DOHH2 (cell line): ENCODE results near the gene FAM174B.

Source experiments
- H3F3A ChIP-seq: fragments of 200-600 bp; sonication (generic), shearing (Covaris generic); 2 replicates; pipeline ENCODE4 v1.6.0; 2016; ENCODE audit warnings: antibody characterized with exemption, mild to moderate bottlenecking; ENCODE audit not compliant: control insufficient read depth, insufficient read depth
- H3K27ac ChIP-seq: fragments of 200-600 bp; sonication (generic); 2 replicates; pipeline ENCODE4 v1.5.1; 2014; ENCODE audit warnings: low read depth, mild to moderate bottlenecking, low read length, moderate library complexity
- H3K27me3 ChIP-seq: fragments of 200-600 bp; sonication (generic); 2 replicates; pipeline ENCODE4 v1.6.1; 2014; ENCODE audit warnings: mild to moderate bottlenecking, low read length, mixed read lengths; ENCODE audit not compliant: control insufficient read depth
- H3K36me3 ChIP-seq: fragments of 200-600 bp; sonication (generic); 2 replicates; pipeline ENCODE4 v1.6.1; 2014; ENCODE audit warnings: mild to moderate bottlenecking, low read length, moderate library complexity, mixed read lengths; ENCODE audit not compliant: control insufficient read depth
- H3K4me1 ChIP-seq: fragments of 200-600 bp; sonication (generic); 2 replicates; pipeline ENCODE4 v1.6.1; 2014; ENCODE audit warnings: mild to moderate bottlenecking, low read length, mixed read lengths; ENCODE audit not compliant: control insufficient read depth
- H3K4me2 ChIP-seq: fragments of 200-600 bp; sonication (generic); 2 replicates; pipeline ENCODE4 v1.6.0; 2014; ENCODE audit warnings: mild to moderate bottlenecking, low read length, moderate library complexity
- H3K4me3 ChIP-seq: fragments of 200-600 bp; sonication (generic); 2 replicates; pipeline ENCODE4 v1.5.1; 2014; ENCODE audit warnings: mild to moderate bottlenecking, low read length, mixed read lengths
- H3K79me2 ChIP-seq: fragments of 200-600 bp; sonication (generic); 2 replicates; pipeline ENCODE4 v1.6.1; 2014; ENCODE audit warnings: mild to moderate bottlenecking, low read length, mixed read lengths; ENCODE audit not compliant: control insufficient read depth
- H3K9me2 ChIP-seq: fragments of 200-600 bp; sonication (generic); replicated peaks from 2 replicates; pipeline ENCODE4 v1.6.1; 2014; ENCODE audit warnings: mild to moderate bottlenecking, low read length, mixed read lengths; ENCODE audit not compliant: control insufficient read depth
- H3K9me3 ChIP-seq: fragments of 200-600 bp; sonication (generic); 2 replicates; pipeline ENCODE4 v1.6.1; 2014; ENCODE audit warnings: antibody characterized with exemption, low read length, mixed read lengths; ENCODE audit not compliant: control insufficient read depth, insufficient read depth
- H4K20me1 ChIP-seq: fragments of 200-600 bp; sonication (generic); 2 replicates; pipeline ENCODE4 v1.6.0; 2014; ENCODE audit warnings: low read depth, mild to moderate bottlenecking, antibody characterized with exemption, low read length, moderate library complexity; ENCODE audit not compliant: control insufficient read depth, insufficient read depth
- EZH2phosphoT487 ChIP-seq: fragments of 200-600 bp; sonication (generic); IDR thresholded peaks from 2 replicates; pipeline ENCODE4 v1.6.1; 2017; ENCODE audit warnings: borderline replicate concordance, mild to moderate bottlenecking, antibody characterized with exemption, low read length, moderate library complexity, mixed read lengths
- TF ChIP-seq, protein P1 (sequence below): fragments of 200-600 bp; sonication (generic); IDR thresholded peaks from one replicate; pipeline ENCODE4 v1.5.1; 2014; ENCODE audit warnings: antibody characterized with exemption, mild to moderate bottlenecking, low read depth, low read length; ENCODE audit not compliant: poor library complexity, severe bottlenecking

The FAM174B gene

DNA sequence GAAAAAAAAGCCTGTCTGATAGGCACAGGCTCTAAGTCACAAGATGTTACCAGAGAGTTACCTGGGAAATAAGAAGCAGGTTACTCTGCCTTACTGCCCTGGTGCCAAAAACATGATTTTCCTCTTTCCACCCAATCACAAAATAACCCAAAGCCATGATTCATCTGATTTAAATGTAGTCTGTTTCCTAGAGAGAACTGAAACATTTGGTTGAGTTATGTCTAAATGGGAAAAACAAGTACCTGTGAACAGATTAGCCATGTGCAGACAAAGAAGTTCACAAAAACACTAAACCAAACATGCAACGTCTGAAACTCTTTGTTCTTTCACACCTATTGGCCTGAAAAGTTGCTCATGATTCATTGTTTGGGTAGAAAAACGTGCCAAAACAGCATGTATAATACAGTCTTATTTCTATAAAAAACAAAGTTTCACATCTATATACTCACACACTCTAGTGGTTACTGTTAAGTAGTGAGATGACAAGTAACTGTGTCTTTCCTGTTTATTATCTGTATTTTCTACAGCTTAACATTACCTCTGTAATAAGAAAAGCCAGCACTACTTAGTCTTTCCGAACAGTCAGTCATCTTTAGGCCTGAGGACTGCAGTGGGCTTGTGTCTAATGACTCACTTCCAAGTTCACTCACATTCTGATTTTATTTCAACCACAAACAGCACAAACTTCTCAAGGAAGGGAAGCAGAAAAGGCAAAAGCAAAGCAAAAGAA, 30.2 kb downstream of the FAM174B start:
- H3K4me3 ChIP-seq, result no peak overlapping the region
- H3K27ac ChIP-seq, result no peak overlapping the region
- no peaks in the 10 kb centered on the region for H3F3A ChIP-seq
- no peak for TF ChIP-seq EZH2phosphoT487
- TF ChIP-seq, protein P1, sequence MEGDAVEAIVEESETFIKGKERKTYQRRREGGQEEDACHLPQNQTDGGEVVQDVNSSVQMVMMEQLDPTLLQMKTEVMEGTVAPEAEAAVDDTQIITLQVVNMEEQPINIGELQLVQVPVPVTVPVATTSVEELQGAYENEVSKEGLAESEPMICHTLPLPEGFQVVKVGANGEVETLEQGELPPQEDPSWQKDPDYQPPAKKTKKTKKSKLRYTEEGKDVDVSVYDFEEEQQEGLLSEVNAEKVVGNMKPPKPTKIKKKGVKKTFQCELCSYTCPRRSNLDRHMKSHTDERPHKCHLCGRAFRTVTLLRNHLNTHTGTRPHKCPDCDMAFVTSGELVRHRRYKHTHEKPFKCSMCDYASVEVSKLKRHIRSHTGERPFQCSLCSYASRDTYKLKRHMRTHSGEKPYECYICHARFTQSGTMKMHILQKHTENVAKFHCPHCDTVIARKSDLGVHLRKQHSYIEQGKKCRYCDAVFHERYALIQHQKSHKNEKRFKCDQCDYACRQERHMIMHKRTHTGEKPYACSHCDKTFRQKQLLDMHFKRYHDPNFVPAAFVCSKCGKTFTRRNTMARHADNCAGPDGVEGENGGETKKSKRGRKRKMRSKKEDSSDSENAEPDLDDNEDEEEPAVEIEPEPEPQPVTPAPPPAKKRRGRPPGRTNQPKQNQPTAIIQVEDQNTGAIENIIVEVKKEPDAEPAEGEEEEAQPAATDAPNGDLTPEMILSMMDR, result no peak
- H3K4me1 ChIP-seq, result no peaks in the 10 kb centered on the region
- H3K27me3 ChIP-seq, result 0 out of 2 replicates have a peak, but pooled peaks cover 5% of the 10 kb centered on the region
- no peaks in the 10 kb centered on the region for H3K36me3 ChIP-seq
- H3K9me2 ChIP-seq, result no peaks in the 10 kb centered on the region
- no peaks in the 10 kb centered on the region for H3K9me3 ChIP-seq
- H3K4me2 ChIP-seq, result no peak overlapping the region
- H3K79me2 ChIP-seq, result no peaks in the 10 kb centered on the region
- H4K20me1 ChIP-seq, result no peaks in the 10 kb centered on the region

DNA sequence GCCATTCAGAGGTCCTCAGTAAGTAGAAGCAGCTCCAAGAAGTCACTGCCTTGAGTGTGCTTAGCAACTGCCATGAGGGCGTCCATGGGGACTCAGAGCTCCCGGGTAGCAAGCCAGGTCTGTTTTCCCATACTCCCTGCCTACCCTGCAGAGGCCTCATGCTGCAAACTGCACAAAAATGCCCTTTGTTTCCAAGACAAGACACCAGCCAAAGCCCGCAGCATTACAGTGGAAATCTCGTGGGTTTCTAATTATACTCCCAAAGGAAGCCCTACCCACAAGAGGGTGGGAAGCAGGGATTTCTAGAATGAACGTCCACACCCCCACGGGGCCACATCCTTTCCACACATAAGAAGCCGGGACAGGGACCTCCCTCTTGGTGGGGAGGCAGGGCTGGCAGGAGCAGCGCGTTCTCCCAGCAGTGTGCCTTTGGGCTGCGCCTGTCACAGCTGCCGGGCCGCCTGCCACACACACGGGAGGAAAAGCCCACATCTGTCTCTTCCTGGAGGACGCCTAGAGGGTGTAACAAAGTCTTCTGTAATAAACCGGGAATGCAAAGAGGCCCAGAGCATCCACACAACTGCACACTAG, 31.1 kb downstream of the FAM174B start:
- H3K27me3 ChIP-seq, result 0 out of 2 replicates have a peak, but pooled peaks cover 5% of the 10 kb centered on the region
- no peaks in the 10 kb centered on the region for H3K4me1 ChIP-seq
- H3K9me3 ChIP-seq, result no peaks in the 10 kb centered on the region
- no peaks in the 10 kb centered on the region for H3F3A ChIP-seq
- H3K79me2 ChIP-seq, result no peaks in the 10 kb centered on the region
- no peak overlapping the region for H3K4me2 ChIP-seq
- H3K27ac ChIP-seq, result no peak overlapping the region
- H3K9me2 ChIP-seq, result no peaks in the 10 kb centered on the region
- H3K36me3 ChIP-seq, result no peaks in the 10 kb centered on the region
- no peak for TF ChIP-seq EZH2phosphoT487
- TF ChIP-seq, protein P1, result no peak
- H4K20me1 ChIP-seq, result no peaks in the 10 kb centered on the region
- H3K4me3 ChIP-seq, result no peak overlapping the region

DNA sequence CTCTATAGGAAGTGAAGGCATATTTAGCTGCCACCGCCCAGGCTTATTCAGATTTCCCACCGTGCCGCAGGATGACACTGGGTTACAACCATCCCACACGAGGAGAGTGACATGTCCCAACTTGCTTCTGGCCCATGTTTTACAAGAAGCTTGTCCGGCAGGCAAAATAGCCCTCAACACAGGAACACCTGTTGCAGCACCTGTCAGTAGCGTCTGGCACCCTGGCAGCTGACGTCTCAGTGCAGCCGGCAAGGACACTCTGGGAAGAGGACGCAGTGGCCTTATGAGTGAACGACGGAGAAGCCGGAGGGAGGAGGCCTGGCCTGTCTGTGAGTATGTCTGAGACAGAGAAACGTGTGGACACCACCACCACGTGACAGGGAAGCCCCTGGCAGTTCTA, 32.1 kb downstream of the FAM174B start:
- Histone ChIP-seq H3K79me2 (no peaks in the 10 kb centered on the region), H3F3A (no peaks in the 10 kb centered on the region), H3K9me3 (no peaks in the 10 kb centered on the region), H3K36me3 (no peaks in the 10 kb centered on the region), H3K27ac (no peak overlapping the region), H3K4me2 (no peak overlapping the region), H3K4me1 (no peaks in the 10 kb centered on the region), H3K4me3 (no peak overlapping the region), H3K9me2 (no peaks in the 10 kb centered on the region), H3K27me3 (0 out of 2 replicates have a peak, but pooled peaks cover 5% of the 10 kb centered on the region), H4K20me1 (no peaks in the 10 kb centered on the region)
- TF ChIP-seq, protein P1, result no peak
- no peak for TF ChIP-seq EZH2phosphoT487
